Fibroblast of skin of right quadriceps (primary cell): Measurements from ENCODE around the gene RHEB.

ENCODE experiments used
- DNase-seq: peaks from one replicate; pipeline ENCODE4 v3.0.0-alpha.2; 2013

RHEB gene

DNA sequence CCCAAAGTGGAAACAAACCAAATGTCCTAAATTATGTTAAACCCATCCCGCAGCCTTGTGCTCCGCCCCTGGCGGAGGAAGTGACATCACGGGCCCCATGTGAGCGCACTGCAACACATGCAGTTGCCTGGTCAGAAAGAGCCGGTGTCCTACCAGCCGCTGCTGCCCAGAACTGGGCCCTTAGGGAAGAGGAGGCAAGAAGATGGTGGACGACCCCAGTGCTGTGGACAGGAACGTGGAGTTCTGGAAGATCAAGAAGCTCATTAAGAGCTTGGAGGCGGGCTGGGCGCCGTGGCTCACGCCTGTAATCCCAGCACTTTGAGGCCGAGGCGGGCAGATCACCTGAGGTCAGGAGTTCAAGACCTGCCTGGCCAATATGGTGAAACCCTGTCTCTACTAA lies 18.0 kb downstream of the RHEB start:
- DNase-seq, result no peak

DNA sequence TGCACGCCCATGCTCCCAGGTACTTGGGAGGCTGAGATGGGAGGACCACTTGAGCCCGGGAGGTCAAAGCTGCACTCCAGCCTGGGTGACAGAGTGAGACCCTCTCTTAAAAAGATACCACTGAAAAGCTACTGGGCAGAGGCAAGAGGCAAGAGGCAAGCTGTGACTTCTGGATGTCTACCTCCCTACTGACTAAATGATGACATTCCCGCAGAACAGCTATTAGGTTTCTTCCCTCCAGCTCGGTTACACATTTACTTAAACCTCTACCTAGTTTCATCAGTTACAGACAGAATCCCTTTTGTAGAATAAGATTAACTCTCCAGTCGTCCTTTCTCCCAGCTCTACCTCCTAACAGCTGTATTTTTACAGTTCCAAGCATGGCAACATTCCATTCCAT lies 21.2 kb downstream of the RHEB start:
- DNase-seq, result no peak

DNA sequence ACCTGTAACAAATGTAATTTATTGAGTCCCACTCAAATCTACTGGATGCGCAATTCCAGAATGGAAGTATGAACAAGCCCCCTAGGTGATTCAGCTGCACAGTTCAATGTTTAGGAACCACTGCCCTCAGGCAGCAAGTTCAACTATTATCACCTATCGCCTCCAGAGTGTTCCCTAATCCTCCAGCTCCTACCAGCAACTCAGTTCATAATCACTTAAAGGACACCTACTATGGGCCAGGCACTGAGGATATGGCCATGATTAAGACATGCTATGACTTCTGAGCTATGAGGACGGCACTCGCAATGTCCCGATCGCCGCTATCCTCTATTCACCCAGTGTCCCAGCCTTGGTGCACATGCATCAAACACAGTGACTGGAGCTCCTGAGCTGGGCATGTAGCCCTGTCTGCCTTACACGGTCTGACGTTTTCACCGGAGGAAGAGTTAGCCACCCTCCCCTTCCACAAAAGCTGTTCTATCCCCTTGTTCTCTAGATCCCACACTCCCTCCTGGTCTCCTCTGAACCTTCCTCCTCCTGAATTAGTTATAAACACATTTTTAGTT lies 22.3 kb downstream of the RHEB start:
- no peak for DNase-seq

DNA sequence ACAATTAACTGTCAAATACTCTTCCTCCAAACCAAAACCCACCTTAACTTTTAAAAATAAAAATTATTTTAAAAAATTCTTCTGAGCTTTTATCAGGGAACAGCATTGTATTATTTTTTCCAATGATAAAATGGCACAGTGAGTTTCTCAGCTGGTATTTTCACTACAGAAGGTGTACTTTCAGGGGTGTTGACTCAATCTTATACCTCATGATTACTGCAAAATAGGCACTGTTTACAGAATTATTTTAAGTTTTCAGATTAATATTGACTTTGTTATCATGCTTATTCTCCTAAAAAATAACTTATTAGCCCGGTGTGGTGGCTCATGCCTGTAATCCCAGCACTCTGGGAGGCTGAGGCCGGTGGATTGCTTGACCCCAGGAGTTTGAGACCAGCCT lies 24.3 kb downstream of the RHEB start:
- DNase-seq, result no peak

DNA sequence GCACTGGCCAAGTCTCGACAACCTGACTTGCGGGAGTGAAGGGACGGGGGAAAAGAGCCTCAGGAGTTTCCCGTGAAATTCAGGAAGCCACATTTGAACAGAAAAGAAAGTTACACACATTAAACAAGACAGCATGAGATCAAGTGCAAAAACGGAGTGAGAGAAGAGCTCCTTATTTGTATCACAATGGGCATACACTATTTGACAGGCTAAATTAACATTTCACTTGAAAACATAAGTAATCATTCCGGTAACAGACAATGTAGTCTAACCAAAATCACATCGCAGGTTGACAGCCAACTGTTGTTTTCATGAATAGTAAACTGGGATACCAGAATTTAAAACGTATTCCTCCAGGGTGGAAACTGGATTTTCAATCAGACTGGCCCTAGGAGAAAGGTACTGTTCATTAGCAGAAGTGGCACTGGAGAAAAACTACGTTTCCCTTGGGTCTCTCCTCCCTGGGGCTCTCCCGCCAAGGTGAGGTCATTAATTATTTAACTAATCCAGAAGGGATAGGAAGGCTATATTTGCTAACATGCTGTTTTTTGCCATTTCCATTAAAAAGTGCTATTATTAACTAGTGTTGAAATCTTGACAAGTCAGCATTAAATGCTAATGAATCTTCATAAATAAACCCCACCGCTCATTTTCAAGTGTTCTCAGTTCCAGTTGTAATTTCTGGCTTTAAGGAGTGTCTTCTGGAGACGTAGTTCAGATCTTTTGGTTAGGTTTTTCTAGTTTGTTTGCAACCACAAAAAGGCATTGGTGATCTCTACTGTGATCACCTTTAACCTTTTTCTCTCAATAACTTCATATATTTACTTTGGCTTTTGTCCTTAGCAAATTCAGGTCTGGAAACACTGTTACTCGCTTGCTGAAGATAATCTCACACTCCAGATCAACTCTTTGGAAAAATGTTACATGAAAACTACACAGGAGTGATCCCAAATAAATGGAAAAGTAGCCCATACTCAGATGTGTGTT lies 25.1 kb downstream of the RHEB start:
- no peak for DNase-seq

DNA sequence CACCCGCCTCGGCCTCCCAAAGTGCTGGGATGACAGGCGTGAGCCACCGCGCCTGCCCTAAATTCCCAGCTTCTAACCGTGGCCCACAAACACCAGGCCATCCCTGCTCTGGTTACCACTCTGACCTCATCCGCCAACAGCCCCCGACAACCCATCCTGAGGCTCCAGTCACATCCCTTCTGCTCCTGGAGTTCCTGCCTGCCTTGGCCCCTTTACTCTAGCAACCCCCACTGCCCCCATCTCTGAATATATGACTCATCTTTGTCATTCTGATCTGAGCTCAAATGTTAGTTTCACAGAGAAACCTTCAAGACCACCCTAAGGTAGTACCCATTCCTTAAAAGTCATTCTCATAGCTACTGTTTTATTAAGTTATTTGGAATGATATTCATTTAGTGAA lies 26.6 kb downstream of the RHEB start:
- peak; percentile 19 for DNase-seq

DNA sequence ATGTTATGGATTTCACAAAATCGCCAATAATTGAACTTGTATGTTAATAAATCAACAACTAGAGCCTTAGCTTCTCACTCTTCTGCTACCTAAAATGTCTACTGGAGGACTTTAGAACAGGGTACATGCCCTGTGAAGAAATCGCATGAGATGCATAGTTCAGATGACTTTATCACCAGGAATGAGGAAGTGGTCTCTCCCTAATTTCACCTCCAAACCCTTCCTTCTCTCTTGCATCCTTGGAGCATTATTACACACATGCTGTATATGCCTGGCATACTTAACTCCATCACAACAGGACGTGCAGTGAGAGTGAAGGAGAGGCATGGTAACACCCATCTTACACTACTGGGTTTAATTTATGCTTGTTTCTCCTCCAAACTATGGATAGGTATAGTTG lies 27.8 kb downstream of the RHEB start:
- peak; percentile 93 for DNase-seq

DNA sequence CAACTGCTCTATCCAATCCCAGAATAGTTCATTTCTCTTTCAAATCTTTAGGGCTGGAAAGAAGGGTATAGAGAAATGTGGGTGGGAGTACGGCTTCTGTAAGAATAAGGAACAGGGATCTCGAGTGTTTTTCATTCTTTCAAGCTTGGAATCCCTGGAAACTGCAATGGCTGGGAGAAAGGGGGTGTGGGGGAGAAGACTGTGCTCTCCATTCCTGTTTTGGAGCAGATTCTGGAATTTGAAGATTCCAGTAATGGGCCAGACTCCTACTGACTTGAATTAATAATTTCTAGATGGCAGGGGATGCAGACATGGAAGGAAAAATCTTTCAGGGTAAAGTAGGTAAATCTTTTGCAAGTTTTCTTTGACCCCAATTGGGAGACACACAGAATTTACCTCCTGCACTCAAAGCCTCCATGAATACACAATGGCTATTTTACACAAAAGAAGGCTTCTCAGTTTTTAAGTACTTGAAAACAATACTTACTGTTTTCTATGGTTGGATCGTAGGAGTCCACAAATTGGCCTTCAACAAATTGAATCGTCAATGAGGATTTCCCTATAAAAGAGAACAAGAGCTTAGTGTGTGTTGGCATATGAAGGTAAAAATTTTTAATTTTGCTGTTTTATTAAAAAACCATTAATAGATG lies 29.1 kb downstream of the RHEB start:
- DNase-seq, result peak; percentile 15

DNA sequence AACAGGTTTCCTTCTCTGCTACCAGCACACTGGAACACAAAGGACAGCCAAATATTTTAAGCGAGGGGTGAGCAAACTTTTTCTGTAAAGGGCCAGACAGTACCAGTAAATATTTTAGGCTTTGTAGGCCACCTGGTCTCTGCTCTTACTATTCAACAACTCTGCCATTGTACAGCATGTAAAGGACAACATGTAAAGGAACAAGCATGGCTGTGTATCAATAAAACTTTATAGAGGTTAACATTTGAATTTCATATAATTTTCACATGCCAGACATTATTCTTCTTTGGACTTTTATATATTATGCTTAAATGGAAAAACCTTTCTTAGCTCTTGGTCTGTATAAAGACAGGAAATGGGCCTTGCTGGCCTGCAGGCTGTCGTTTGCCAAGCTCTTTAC lies 30.2 kb downstream of the RHEB start:
- DNase-seq, result no peak

DNA sequence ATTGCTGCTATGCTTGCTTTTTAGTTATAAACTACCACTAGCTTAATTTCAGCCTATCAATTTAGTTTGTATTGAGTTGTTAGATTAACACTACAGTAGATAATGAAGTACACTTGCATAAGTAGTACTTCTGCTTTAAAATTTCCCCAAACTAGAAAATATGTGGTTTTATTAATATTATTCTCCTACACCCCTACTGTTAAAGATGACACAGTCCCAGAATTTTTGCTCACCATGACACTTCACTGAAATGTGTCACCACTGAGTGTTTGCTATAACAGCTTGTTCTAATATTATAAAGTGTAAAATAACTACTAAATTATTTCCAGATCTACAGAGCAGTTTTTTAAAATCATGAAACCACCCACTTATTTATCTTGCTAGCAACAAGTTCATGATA lies 31.6 kb downstream of the RHEB start:
- no peak for DNase-seq

DNA sequence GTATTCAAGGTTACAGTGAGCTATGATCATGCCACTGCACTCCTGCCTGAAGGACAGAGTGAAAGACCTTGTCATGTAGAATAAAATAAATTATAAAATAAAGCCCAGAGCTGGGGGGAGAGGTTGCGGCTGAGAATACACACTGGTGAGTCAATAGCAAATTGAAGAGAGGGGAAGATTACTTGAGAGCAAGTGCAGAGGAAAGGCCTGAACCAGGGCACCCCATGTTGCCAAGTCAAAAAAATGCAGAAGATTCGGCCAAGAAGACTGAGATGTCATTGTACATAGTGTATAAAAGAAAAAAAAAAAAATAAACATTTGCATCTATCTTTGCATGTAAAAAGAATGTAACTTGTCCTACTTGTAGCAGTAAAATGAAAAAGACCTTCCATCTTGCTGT lies 32.5 kb downstream of the RHEB start:
- no peak for DNase-seq

DNA sequence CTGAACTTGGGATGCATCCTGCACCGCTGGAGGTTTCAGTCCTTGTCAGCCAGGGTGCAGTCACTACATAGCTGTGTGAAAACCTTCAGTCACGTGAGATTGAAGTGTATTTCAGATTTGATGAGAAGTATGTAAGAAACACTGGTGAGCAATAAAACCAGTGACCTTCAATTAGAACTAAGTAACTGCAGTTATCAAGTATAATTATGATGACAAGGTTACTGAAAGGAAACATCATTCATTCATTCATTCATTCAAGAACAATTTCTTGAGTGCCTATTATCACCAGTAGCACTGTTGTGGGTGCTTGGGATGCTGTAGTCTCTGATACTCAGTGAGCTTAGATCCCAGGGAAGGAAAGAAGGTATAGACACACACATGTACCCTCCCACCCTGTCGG lies 33.6 kb downstream of the RHEB start:
- no peak for DNase-seq

DNA sequence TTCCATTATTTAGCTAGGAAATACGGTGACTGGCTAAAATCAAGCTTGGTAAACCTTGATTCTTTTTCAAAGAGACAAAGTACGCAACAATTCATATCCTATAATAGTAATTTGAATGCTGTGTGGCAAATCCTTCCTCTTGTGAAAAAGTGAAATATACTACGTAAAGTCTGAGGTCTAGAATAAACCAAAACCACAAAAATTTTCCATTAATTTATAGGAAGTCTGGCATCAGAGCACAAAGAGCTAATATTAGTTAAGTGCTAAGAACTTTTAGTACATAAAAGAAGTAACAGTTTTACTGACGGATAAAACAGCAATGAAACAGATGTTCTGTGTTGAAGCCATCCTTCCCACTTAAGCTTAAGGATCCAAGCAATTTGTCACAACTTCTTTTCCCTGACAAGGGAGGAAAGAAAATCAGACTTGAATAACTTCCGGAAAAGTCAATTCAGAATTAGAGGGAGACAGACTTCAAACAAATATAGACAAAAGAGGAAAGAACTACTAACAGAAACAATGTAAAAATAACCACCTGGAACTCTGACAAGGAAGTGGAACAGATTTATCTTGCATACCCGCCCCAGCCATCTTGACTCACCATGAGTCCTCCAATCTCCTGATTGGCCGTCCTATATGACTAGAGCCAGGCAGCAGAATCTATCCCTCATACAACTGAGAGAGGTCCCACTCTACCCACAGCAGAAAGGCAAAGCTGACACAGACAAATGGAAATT lies 34.6 kb downstream of the RHEB start:
- DNase-seq, result peak; percentile 75

DNA sequence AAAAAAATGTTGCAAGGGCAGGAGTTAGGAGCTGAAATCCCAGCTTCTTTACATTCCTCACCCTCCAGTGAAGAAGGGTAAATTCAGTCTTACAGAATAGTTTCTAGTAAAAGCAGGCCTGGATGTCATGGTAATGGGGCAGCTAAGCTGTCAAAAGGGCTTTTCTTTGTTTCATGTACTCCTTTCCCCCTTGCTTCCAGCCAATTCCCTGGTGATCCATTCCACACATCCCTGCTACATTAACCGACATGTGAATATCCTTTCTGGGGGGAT lies 36.0 kb downstream of the RHEB start:
- DNase-seq, result no peak

DNA sequence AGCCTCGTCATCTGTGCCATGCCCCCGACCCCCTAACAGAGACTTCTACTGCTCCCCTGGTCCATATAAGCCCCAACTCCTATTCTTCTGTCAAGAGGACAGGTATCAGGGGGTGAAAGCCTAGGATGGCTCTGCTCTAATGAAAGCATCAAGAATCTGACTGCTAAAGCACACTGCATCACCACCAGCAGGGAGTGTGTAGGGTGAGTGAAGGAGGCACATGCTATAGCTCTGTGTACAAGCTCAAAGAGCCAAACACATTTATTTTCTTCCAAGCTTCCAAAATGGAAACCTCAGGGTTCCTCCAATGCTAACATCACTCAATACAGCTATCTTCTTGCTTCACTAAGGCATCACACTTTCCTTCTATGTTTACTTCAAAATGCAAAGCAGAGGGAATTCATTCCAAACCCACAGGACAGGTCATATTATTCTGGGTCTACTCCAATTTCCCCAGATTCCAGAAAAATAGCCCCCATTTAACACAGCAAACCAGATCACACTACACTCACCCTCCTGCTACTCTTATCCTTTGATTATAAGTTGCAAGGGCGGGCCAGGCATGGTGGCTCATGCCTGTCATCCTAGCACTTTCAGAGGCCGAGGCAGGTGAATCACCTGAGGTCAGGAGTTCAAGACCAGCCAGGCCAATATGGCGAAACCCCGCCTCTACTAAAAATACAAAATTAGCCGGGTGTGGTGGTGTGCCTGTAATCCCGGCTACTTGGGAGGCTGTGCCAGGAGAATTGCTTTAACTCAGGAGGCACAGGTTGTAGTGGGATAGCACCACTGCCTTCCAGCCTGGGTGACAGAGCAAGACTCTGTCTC lies 36.6 kb downstream of the RHEB start:
- DNase-seq, result no peak

DNA sequence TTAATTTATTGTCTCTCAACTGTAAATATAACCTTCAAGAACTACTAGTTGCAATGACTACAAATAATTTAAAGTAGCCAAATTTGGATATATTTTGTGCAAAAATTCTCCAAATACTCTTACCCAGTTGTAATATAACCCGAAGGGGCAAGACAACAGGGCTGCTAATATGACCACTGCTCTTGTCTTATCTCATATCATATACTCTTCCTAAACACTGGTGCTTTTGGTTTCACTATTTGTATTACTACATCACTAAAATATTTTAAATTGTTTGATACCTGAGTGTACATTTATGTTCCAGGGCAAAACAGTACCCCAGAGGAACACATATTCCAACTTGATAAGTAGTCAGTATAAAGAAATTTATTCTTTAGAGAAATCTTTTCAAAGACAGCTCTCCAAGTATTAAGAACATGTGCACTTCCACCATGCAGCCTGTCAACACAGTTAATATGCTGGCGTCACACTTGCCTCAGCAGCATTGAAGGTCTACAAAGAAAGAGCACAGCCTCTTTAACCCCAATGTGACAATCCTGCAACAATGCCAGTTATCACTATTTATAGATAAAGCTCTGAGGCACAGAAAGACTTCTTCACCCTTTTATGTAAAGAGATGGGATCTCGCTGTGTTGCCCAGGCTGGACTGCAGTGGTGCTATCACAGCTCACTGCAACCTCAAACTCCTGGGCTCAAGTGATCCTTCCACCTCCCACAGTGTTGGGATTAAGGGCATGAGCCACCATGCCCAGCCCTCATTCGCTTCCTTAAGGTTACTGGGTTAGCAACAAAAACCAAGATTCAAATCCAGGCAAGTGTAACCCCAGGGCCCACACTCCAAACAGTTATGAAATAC lies 37.8 kb downstream of the RHEB start:
- no peak for DNase-seq

DNA sequence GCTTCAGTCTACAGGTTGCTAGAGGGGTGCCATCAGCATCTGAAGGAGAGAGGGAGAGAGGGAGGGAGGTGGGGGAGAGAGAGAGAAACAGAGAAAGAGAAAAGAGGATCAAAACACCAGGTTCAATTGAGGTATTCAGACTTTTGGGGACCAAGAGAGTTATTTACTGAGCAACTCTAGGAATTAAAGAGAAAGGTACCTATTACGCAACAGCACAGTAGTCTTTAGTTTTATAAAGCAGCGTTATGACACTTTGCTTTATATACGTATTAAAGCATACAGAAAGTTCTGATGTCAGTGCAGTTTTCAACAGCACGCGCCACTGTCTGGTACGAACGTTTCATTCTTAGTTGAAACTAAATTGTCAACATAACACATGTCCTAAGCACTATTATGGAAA lies 41.8 kb downstream of the RHEB start:
- no peak for DNase-seq

DNA sequence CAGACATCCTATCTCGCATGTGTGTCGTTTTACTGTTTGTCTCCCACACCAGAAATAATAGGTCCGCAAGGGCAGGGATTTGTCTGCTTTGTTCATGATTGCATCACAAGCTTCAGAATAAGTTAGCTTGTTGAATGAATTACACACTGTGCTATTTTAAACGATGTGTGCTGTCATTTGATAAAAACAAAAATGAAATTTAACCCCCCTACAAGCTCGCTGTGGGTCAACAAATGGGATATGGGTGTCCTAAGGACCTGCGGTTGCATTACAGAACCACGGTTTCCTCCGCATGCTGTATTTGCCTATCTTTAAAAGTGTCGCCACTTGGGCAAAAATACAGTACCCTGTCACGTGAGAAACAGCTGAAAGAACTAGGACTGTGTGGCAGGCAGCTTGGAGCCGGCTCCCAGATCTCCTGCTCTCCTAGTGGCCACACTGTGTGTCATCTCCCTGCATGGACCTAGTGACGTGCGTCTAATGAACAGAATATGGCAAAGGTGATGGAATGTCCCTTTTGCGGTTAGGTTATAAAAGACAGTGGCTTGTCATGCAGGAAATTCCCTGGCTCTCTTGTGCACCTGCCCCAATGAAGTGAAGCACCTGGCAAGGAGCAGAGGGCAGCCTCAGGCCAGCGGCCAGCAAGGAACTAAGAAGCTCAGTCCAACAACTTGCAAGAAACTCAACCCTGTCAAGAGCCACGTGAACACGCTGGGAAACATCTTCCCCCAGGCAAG lies 46.9 kb downstream of the RHEB start:
- DNase-seq, result no peak

DNA sequence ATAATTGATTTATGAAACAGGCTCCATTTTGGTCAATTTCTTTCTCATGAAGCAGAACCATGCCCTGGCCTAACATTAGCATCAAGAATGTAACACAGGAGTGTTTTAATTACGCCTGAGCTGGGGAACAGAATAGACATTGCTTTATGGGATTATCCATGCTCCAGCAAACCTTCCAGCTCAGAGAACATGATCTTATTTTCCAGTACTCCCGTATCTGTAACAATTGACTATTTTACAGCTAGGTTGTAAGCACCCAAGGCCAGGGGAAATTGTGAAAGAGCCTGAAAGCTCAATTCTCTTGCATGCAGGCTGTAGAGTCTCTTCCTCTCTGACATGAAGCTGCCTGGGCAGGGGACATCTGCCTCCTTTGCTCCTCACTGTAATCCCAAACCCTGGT lies 49.0 kb downstream of the RHEB start:
- no peak for DNase-seq

DNA sequence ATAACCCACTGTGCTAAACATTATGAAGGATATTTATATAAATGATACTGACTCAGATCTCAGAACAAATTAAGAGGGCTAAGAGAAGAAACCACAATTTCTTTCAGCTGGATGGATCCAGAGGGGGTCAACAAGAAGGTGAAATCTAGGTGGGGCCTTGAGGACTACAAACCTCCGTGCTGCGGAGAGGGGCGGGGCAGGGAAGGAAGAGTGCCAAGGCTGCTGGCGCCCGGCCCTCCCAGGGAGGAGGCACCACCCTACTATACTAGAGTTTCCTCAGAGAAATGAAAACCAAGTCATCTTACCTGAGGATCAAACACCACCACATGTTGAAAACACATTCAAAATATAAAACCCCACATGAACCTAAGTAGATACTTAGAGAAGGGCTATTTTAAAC lies 50.4 kb downstream of the RHEB start:
- DNase-seq, result no peak
